Putamen (tissue), 1 donor: ENCODE measurements around the gene ZIC5.
A peak's percentile ranks its signal among the peaks of the same experiment; 100 is the strongest.

Source experiments
- DNase-seq: peaks from one replicate; pipeline ENCODE4 v3.0.0-alpha.2; 2016; ENCODE audit warnings: low spot score

ZIC5 gene

DNA sequence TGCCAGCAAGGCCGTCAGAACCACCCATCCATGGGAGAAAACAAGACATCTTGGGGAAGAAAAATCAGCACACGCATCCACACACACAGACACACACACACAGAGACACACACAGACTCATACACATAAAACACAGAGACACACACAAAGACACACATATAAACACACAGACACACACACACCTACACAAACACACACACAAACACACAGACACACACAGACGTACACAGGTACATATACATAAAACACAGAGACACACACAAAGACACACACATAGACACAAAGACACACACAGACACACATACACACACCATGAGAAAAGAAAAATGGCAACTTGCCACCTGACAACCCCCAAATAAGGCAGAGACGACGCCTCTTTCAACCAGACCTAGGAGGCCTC, 40.6 kb downstream of the ZIC5 start:
- no peak for DNase-seq

DNA sequence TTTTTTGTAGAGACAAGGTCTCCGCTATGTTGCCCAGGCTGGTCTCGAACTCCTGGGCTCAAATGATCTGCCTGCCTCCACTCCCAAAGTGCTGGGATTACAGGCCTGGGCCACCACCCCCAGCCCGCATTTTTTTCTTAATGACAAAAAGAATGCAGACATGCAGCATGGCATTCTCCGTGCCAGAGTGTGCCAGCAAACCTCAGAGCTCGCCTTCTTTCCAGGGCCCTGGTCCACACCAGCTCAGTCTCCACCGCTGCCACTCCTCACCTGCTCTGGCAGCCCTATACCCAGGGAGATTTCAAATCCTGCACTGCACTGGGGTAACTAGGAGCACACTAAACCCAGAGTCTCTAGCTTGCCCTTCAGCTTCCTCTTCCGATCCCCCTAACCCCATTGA, 41.7 kb downstream of the ZIC5 start:
- DNase-seq: no peak

DNA sequence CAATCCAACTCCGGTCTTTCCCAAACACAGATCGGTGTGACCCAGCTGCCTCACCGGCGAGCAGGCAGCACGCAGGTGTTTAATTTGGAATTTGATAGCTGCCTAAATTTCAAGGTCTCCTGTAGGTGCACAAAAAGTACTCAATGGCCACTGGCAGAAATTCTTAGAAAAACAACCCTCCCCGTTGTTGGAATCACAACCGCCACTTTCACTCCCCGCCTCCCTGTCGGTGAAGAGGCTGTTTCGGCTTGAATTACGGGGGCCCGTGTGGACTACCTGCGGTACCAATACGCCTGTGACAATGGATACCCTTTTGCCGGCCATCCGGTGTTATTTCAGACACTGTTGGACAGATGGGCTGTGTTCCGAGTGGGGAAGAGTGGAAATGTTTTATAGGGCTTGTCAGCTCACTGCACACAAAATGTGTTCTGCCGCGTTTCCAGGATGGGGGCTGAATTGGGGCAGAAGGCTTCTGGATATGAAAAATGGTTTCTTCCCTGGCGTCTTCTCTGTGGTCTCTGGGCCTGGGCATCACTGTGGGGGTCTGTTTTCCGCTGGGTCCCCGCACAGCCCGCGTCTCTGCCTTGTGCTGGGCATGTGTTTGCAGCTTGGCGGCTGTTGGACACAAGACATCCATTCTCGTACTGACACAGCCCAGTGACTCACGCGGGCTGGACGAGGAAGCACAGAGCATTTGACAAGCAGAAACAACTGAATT, 45.4 kb downstream of the ZIC5 start:
- DNase-seq: no peak

DNA sequence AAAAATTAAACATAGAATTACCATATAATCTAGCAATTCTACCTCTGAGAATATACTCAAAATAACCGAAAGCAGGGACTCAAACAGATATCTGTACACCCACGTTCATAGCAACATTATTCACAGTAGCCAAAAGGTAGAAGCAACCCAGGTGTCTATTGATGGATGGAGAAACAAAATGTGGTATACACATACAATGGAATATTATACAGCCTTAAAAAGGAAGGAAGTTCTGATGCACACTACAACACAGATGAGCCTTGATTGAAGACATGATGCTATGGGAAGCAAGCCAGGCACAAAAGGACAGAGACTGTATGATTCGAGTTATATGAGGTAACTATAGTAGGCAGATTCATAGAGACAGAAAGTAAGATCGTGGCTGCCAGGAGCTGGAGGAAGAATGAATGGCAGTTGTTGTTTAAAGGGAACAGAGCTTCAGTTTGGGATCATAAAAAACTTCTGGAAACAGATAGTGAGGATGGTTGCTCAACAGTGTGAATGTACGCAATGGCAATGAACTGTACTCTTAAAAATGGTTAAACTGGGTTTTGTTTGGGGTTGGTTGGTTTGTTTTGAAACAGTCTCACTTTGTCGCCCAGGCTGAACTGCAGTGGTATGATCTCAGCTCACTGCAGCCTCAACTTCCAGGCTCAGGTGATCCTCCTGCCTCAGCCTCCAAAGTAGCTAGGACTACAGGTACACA, 47.5 kb downstream of the ZIC5 start:
- DNase-seq: no peak

DNA sequence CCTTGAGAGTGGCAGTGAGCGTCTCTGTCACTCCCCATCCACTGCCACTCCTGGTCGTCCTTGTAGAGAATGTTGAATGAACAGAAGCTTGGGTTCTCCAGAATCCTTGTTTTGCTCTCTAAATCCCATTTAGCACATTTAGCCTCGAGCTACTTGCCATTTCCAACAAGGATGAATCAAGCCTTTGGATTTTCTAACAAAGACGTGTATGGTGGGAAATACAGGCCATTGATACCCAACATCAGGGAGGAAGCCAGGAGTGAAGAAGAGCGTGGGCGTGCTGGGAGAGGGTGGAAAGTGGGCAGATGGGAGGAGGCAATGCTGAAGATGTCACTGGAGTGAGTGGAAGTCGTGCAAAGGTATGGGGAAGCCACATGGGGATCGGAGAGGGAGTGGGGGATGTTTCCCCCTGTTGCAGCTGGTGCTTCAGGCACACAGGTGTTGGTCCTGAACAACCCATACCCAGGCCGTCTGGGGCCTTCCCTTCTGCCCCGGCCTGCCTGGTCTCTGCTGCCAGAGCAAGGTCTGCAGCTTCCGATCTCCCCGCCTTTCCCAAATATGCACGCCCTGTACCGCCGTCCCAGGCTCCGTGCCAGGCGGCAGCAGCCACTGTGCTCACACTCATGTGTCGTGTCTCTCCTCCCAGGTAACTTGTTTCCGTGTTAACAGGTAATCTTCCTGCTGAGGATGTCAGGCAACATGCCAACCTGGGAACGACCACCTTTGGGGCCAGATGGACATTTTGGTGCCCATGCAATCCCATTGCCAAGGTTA, 48.7 kb downstream of the ZIC5 start:
- DNase-seq: no peak

DNA sequence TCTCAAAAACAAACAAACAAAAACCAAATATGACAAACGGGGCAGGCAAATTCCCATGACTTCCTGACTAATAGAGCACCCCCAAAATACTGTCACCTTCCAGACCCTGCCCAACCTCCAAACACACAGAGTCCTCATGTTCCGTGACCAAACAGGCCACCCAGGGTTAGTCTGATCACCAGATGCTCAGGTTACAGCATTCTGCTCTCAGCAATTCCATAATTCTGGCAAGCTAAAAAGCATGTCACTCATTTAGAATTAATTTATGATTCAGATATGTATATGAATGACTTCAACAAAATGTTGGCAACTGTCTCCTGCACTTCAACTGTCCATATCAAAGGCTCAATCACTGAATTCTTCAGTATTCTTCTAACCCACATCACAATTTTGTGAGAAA, 52.4 kb downstream of the ZIC5 start:
- no peak for DNase-seq

DNA sequence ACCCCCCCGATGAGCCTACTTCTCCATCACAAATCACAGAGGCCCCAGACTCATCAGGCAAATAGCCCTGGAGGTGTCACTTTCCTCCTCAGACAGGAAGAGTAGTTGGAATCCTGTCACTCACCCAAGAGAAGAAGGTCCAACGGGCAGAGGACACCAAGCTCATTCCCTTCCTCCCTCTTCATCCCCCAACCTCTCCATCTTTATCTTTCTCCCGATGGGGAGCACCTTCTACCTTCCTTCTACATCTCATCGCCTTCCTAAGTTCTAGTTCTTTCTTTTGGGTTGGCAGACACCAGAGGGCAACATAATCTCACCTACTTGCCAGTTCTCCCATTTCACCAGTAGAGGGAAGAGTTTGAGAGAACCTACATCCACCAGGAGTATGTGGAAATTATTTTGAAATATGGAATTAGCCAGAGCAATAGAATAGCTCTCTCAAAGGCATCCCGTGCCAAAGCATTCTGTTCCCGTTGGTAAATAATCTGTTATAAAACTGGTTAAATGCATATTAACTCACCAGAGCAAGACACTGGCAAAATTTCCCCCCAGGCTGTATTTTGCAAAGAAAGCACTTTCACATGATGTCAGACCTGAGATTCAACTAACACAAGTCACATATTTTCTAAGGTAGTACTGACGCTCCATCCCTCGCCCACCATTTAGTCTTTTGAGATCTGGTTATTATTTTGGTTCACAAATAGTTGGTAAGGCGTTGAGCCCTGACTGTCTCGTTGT, 55.0 kb downstream of the ZIC5 start:
- DNase-seq: peak; percentile 67

DNA sequence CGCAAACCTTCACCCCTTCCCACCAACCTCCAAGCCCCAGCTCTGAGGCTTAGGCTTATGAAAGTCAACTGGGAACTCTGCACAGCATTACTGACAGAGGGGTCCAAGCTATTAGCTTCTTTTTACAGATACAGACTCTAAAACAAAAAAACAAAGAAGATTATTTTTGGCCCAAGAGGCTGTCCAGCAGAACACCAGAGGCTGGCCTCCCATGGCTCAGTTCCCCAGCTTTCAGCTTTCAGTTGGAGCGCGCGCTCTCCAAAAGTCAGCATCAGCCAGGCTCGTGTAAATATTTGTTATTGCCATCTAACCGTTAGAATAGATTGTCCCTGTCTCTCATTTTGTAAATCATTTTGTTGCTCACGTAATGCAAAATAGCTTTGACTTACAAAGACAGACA, 58.4 kb downstream of the ZIC5 start:
- DNase-seq: no peak
